GM21360 (cell line): ENCODE measurements around the gene DCUN1D4.
"Not testable (repeated sequence)": the region's sequence is repeated elsewhere in the genome, so short reads cannot be mapped to it uniquely, and the experiment has no call there.

Source experiments
- ATAC-seq: cut with Tn5 transposase; IDR thresholded peaks from one replicate; pipeline ENCODE4 v1.9.1; 2021; ENCODE audit warnings: mild to moderate bottlenecking, moderate library complexity; ENCODE audit not compliant: unreplicated experiment

The DCUN1D4 gene

GRCh38 chr4:51893402-51893801, 50.4 kb downstream of the DCUN1D4 start:
- not testable (repeated sequence) for ATAC-seq

GRCh38 chr4:51894059-51894645, 51.2 kb downstream of the DCUN1D4 start:
- no peak for ATAC-seq

GRCh38 chr4:51895158-51895557, 52.2 kb downstream of the DCUN1D4 start:
- peak; percentile 51 for ATAC-seq

GRCh38 chr4:51895816-51896408, 53.0 kb downstream of the DCUN1D4 start:
- peak; percentile 99 for ATAC-seq

- ATAC-seq, result no peak
These were observed 58.4 kb downstream of the DCUN1D4 start for GRCh38 chr4:51901363-51901762.

GRCh38 chr4:51906167-51906958, 63.4 kb downstream of the DCUN1D4 start:
- ATAC-seq, result peak; percentile 98

- no peak for ATAC-seq
These were observed 64.2 kb downstream of the DCUN1D4 start for GRCh38 chr4:51907006-51907669.

- no peak for ATAC-seq
These were observed 66.3 kb downstream of the DCUN1D4 start for GRCh38 chr4:51909236-51909703.

GRCh38 chr4:51918251-51918650, 75.3 kb downstream of the DCUN1D4 start:
- no peak for ATAC-seq

GRCh38 chr4:51923343-51923742, 80.4 kb downstream of the DCUN1D4 start:
- ATAC-seq, result no peak

- no peak for ATAC-seq
These were observed 82.4 kb downstream of the DCUN1D4 start for GRCh38 chr4:51925307-51925706.

- ATAC-seq, result no peak
These were observed 87.6 kb downstream of the DCUN1D4 start for GRCh38 chr4:51930557-51930956.

- no peak for ATAC-seq
These were observed 88.5 kb downstream of the DCUN1D4 start for GRCh38 chr4:51931461-51931860.

GRCh38 chr4:51932261-51932660, 89.3 kb downstream of the DCUN1D4 start:
- ATAC-seq, result no peak

GRCh38 chr4:51932684-51933083, 89.7 kb downstream of the DCUN1D4 start:
- ATAC-seq, result no peak

GRCh38 chr4:51940460-51940859, 97.5 kb downstream of the DCUN1D4 start:
- not testable (repeated sequence) for ATAC-seq

- no peak for ATAC-seq
These were observed 99.3 kb downstream of the DCUN1D4 start for GRCh38 chr4:51942108-51942832.

- ATAC-seq, result no peak
These were observed 99.9 kb downstream of the DCUN1D4 start for GRCh38 chr4:51942833-51943215.

- no peak for ATAC-seq
These were observed 100.3 kb downstream of the DCUN1D4 start for GRCh38 chr4:51943221-51943620.

GRCh38 chr4:51958199-51958968, 115.4 kb downstream of the DCUN1D4 start:
- ATAC-seq, result no peak
